ENCODE results near the gene ANKRD55. TPM values are rescaled to one million over a fixed set of nuclear protein-coding genes. Genes with fewer than 3 reads are reported as not detected.

The ANKRD55 gene
- total RNA-seq, 2 experiments from 2014 or later, result not detected

DNA sequence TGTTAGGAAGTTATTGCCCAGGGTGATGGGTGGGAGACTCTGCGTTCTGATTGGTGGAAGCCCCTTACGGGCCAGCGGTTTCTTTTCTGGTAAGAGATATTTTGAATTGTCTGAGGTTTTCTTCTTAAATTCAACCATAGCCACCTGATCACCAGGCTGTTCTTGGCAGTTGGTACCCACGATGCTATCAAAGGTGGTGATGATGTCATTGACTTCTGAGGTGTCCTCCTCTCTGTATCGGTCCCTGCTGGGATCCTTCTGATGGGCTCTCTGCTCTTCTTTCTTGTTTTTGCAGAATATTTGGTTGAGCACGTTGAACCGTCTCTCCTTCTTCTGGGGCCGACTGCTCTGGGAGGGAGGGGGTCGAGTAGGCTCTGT lies 121.7 kb downstream of the ANKRD55 start:
- Histone ChIP-seq H3K9me2 (ENCODE audit: insufficient read depth, low read length) (no peaks in the 10 kb centered on the region), H3K4me1 (ENCODE audit: insufficient read depth, low read length, poor library complexity, severe bottlenecking) (no peaks in the 10 kb centered on the region), H3K27ac (ENCODE audit: low read depth, low read length, poor library complexity, severe bottlenecking) (no peak overlapping the region), H2AFZ (ENCODE audit: low read length) (no peak overlapping the region), H3K4me2 (ENCODE audit: low read length) (no peak overlapping the region), H4K20me1 (ENCODE audit: insufficient read depth, low read length) (no peaks in the 10 kb centered on the region), H3K9me3 (ENCODE audit: low read length) (no peaks in the 10 kb centered on the region), H3K4me3 (ENCODE audit: low read depth, low read length, poor library complexity, severe bottlenecking) (no peak overlapping the region), H3K36me3 (ENCODE audit: insufficient read depth, low read length) (no peaks in the 10 kb centered on the region), H3K79me2 (ENCODE audit: insufficient read depth, low read depth, low read length) (no peaks in the 10 kb centered on the region)
- ChIA-PET CTCF (ENCODE audit: unreplicated experiment) (no interaction called here), POLR2A (no interaction called here)
- intact Hi-C loops (cut with micrococcal nuclease; ENCODE audit: unreplicated experiment), result no loop called here
- no TSS peak for BruUV-seq (replicated peaks)
- TF ChIP-seq, protein P1, sequence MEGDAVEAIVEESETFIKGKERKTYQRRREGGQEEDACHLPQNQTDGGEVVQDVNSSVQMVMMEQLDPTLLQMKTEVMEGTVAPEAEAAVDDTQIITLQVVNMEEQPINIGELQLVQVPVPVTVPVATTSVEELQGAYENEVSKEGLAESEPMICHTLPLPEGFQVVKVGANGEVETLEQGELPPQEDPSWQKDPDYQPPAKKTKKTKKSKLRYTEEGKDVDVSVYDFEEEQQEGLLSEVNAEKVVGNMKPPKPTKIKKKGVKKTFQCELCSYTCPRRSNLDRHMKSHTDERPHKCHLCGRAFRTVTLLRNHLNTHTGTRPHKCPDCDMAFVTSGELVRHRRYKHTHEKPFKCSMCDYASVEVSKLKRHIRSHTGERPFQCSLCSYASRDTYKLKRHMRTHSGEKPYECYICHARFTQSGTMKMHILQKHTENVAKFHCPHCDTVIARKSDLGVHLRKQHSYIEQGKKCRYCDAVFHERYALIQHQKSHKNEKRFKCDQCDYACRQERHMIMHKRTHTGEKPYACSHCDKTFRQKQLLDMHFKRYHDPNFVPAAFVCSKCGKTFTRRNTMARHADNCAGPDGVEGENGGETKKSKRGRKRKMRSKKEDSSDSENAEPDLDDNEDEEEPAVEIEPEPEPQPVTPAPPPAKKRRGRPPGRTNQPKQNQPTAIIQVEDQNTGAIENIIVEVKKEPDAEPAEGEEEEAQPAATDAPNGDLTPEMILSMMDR (conservative IDR thresholded peaks at IDR 0.05; ENCODE audit: low read length), result no peak
- no peak for TF ChIP-seq EZH2phosphoT487 (IDR thresholded peaks at IDR 0.05; ENCODE audit: borderline replicate concordance, low read depth, low read length)
- DNase-seq (ENCODE audit: low spot score), result no peak

DNA sequence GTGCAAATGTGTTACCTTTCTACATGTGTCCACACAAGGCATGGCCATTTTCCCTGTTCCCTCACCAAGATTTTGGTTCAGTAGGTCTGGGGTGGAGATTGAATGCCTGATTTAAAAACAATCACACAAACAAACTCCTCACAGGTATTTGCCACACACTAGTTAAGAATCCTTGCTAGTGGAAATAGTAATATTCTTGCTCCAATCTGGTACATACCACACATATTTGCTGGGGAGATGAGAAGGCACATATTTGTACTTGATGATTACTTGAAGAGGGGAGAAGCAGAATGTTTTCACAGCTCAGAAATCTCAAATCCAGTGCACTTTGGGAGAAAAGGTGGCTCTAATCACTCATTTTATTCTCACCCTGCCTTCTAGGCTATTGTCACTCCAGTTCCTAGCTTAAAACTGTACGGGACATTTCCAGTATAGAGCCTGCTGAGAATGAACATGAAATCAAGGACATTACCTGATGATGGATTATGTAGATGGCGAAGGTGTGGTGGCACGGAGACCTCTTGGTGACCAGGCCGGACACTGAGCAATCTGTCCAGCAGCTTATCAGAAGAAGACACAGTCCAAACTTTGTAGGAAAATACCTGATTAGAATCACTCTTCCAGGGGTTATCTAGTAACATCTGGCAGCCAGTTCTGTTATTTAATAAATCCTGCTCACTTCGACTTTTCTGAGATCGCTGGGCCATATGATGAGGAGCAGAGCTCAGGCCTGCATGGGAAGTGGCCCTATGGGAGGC lies 122.3 kb downstream of the ANKRD55 start:
- Histone ChIP-seq H3K4me3 (ENCODE audit: low read depth, low read length, poor library complexity, severe bottlenecking) (no peak overlapping the region), H2AFZ (ENCODE audit: low read length) (no peak overlapping the region), H3K9me3 (ENCODE audit: low read length) (no peaks in the 10 kb centered on the region), H3K79me2 (ENCODE audit: insufficient read depth, low read depth, low read length) (no peaks in the 10 kb centered on the region), H3K27ac (ENCODE audit: low read depth, low read length, poor library complexity, severe bottlenecking) (no peak overlapping the region), H3K4me1 (ENCODE audit: insufficient read depth, low read length, poor library complexity, severe bottlenecking) (no peaks in the 10 kb centered on the region), H4K20me1 (ENCODE audit: insufficient read depth, low read length) (no peaks in the 10 kb centered on the region), H3K9me2 (ENCODE audit: insufficient read depth, low read length) (no peaks in the 10 kb centered on the region), H3K36me3 (ENCODE audit: insufficient read depth, low read length) (no peaks in the 10 kb centered on the region), H3K4me2 (ENCODE audit: low read length) (no peak overlapping the region)
- intact Hi-C loops (cut with micrococcal nuclease; ENCODE audit: unreplicated experiment), result no loop called here
- CTCF ChIA-PET (ENCODE audit: unreplicated experiment), result no interaction called here
- POLR2A ChIA-PET, result interaction anchor here (0.6 kb wide), 1 partner anchor 23 kb away, joined by 7 read pairs; no protein-coding TSS in a partner anchor
- no TSS peak for BruUV-seq (replicated peaks)
- no peak for DNase-seq (ENCODE audit: low spot score)
- TF ChIP-seq EZH2phosphoT487 (IDR thresholded peaks at IDR 0.05; ENCODE audit: borderline replicate concordance, low read depth, low read length), result no peak
- TF ChIP-seq, protein P1 (conservative IDR thresholded peaks at IDR 0.05; ENCODE audit: low read length), result no peak

DNA sequence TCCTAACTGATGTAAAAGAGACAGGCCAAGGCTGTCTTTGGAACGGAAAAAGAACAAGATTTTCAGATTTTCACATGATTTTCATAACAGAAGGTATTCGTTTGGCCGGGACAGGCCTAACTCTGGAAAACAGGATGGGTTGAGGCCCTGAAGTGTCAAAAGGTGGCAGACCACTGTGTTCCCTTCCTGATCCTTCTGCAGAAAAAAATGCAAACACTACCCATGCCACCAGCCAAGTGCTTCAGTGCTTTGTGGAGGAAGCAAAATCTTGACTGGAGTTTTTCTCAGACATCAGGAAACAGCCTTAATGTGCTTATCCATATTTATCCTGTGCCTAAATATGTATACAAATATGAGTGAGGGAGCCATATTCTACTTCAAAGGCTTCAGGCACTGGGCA lies 124.9 kb downstream of the ANKRD55 start:
- no peak for DNase-seq (ENCODE audit: low spot score)
- H3K27ac ChIP-seq (ENCODE audit: low read depth, low read length, poor library complexity, severe bottlenecking), result no peak overlapping the region
- POLR2A ChIA-PET, result no interaction called here

More for the DNA sequence above, 124.9 kb downstream of the ANKRD55 start:
- Histone ChIP-seq H3K36me3 (ENCODE audit: insufficient read depth, low read length) (no peaks in the 10 kb centered on the region), H3K79me2 (ENCODE audit: insufficient read depth, low read depth, low read length) (no peaks in the 10 kb centered on the region), H3K4me2 (ENCODE audit: low read length) (no peak overlapping the region), H3K4me3 (ENCODE audit: low read depth, low read length, poor library complexity, severe bottlenecking) (no peak overlapping the region), H3K9me3 (ENCODE audit: low read length) (no peaks in the 10 kb centered on the region), H3K9me2 (ENCODE audit: insufficient read depth, low read length) (no peaks in the 10 kb centered on the region), H4K20me1 (ENCODE audit: insufficient read depth, low read length) (no peaks in the 10 kb centered on the region), H2AFZ (ENCODE audit: low read length) (no peak overlapping the region), H3K4me1 (ENCODE audit: insufficient read depth, low read length, poor library complexity, severe bottlenecking) (no peaks in the 10 kb centered on the region)
- TF ChIP-seq, protein P1 (conservative IDR thresholded peaks at IDR 0.05; ENCODE audit: low read length), result no peak
- TF ChIP-seq EZH2phosphoT487 (IDR thresholded peaks at IDR 0.05; ENCODE audit: borderline replicate concordance, low read depth, low read length), result no peak
- CTCF ChIA-PET (ENCODE audit: unreplicated experiment), result no interaction called here
- intact Hi-C loops (cut with micrococcal nuclease; ENCODE audit: unreplicated experiment), result no loop called here
- no TSS peak for BruUV-seq (replicated peaks)
